GM10248 (cell line): ENCODE measurements around the gene TBC1D13.
"Not testable (repeated sequence)": the region's sequence is repeated elsewhere in the genome, so short reads cannot be mapped to it uniquely, and the experiment has no call there.

Experiments
- CTCF ChIA-PET: fragments of 300-600 bp; sonication (Branson Sonifier 250); formaldehyde crosslinking; extraction: SDS; loops from one replicate; lab custom pipeline; 2021; ENCODE audit warnings: antibody characterized with exemption; lab: Yijun Ruan, JAX
- POLR2A ChIA-PET: fragments of 350-650 bp; sonication (Branson Sonifier 250); formaldehyde crosslinking; extraction: SDS; loops from one replicate; lab custom pipeline; 2020; ENCODE audit warnings: antibody characterized with exemption; lab: Yijun Ruan, JAX
- DNase-seq: peaks from one replicate; pipeline ENCODE4 v3.0.0; 2012; ENCODE audit errors: extremely low spot score
- CTCF ChIP-seq: IDR thresholded peaks from 2 replicates; pipeline ENCODE4 v1.5.1; 2012; ENCODE audit warnings: mild to moderate bottlenecking, low read depth; ENCODE audit errors: extremely low read depth, missing control alignments, control extremely low read depth

Gene TBC1D13

GRCh38 chr9:128771094-128771721 lies 15.8 kb upstream of the TBC1D13 start:
- DNase-seq, result peak; percentile 38
- ChIA-PET CTCF (interaction anchor here (0.8 to 2.5 kb wide), 7 partner anchors 11 to 157 kb away, joined by 3 to 9 read pairs (median 3); partner anchors contain the start of gene ENDOG), POLR2A (interaction anchor here (1.4 kb wide), 1 partner anchor 218 kb away, joined by 4 read pairs; the partner anchor contains the start of gene SPTAN1)
- no peak for TF ChIP-seq CTCF

- ChIA-PET POLR2A (interaction anchor here (1.4 kb wide), 1 partner anchor 219 kb away, joined by 4 read pairs; the partner anchor contains the start of gene SPTAN1), CTCF (interaction anchor here (0.9 to 2.5 kb wide), 6 partner anchors 18 to 157 kb away, joined by 3 to 9 read pairs (median 4); partner anchors contain the start of genes ENDOG and PKN3)
- DNase-seq, result peak; percentile 99
- TF ChIP-seq CTCF, result no peak
Measured at GRCh38 chr9:128771745-128772519, 15.1 kb upstream of the TBC1D13 start, which contains the start of gene ZER1. Gene ZER1 (minus strand): TSS chr9:128771927. CDS start chr9:128755565, 16,362 bp downstream.

- DNase-seq, result no peak
- TF ChIP-seq CTCF, result no peak
- CTCF ChIA-PET, result interaction anchor here (2.0 kb wide), 1 partner anchor 71 kb away, joined by 5 read pairs; the partner anchor contains the start of gene PKN3
- POLR2A ChIA-PET, result interaction anchor here (0.7 kb wide), 1 partner anchor 47 kb away, joined by 3 read pairs; no protein-coding TSS in a partner anchor
Measured at GRCh38 chr9:128773049-128773448, 14.0 kb upstream of the TBC1D13 start.

- DNase-seq, result no peak
- ChIA-PET POLR2A (no interaction called here), CTCF (no interaction called here)
- no peak for TF ChIP-seq CTCF
Measured at GRCh38 chr9:128774804-128775203, 12.2 kb upstream of the TBC1D13 start.

- DNase-seq, CTCF ChIA-PET, POLR2A ChIA-PET: not testable (repeated sequence)
Measured at GRCh38 chr9:128780093-128780492, 7.0 kb upstream of the TBC1D13 start.

- DNase-seq, result no peak
- ChIA-PET CTCF (interaction anchor here (0.9 to 2.0 kb wide), 4 partner anchors 11 to 82 kb away, joined by 3 to 9 read pairs (median 3); partner anchors contain the start of gene ENDOG), POLR2A (no interaction called here)
- no peak for TF ChIP-seq CTCF
Measured at GRCh38 chr9:128781187-128782070, 5.6 kb upstream of the TBC1D13 start.
